ENCODE results near the gene LRMDA.

The LRMDA gene

GRCh38 chr10:75477680-75478079 lies 46.3 kb downstream of the LRMDA start:
- no peak for DNase-seq

- DNase-seq, result no peak
Observed at GRCh38 chr10:75480374-75480773, 49.0 kb downstream of the LRMDA start.

DNA sequence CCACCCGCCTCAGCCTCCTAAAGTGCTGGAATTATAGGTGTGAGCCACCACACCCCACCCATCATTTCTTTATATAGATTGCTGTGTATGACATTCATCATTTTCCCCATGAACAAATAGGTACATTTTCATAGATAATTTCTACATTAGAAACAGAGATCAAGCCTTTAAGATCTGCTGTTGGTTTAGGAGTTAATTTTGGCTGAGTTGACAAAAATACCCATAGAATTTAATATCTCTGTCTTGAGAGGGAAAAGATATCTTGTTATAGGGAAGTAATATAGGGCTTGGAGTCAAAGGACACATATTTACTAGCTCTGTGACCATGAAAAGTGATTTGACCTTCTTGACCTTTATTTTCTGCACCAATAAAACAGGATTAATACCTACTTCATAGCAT lies 51.8 kb downstream of the LRMDA start:
- DNase-seq, result no peak

DNA sequence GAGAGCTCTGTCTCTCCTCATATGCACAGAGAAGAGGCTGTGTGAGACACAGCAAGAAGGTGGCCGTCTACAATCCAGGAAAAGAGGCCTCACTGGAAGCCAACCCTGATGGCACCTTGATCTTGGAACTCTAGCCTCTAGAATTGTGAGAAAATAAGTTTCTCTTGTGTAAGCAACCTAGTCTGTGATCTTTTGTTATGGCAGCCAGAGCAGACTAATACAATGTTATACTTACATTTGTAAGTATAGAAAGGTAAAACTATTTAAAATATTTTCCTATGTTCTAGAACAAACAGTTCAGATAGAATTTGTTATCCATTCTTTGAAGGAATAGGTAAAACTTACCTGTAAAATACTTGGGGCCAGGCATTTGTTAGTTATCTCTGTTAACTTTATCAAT lies 53.3 kb downstream of the LRMDA start:
- DNase-seq, result no peak

DNA sequence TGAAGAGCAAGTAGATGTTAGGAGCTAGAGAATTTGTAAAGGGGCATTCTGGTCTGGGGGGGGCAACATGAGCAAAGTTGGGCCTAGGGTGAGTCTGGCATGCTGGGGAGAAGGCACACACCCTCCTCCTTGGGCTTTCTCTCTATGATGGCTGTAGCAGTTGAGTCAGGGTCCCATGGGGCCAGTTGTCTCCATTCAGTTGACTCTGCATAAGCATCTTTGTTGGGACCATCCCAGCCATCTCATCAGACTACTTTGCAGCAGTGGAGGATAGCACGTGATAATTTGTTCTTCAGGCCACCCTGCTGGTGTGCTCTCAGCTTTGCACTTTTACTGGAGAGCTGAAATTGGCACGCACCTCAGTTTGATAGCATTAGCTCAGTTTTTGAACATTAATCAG lies 55.2 kb downstream of the LRMDA start:
- DNase-seq, result no peak

DNA sequence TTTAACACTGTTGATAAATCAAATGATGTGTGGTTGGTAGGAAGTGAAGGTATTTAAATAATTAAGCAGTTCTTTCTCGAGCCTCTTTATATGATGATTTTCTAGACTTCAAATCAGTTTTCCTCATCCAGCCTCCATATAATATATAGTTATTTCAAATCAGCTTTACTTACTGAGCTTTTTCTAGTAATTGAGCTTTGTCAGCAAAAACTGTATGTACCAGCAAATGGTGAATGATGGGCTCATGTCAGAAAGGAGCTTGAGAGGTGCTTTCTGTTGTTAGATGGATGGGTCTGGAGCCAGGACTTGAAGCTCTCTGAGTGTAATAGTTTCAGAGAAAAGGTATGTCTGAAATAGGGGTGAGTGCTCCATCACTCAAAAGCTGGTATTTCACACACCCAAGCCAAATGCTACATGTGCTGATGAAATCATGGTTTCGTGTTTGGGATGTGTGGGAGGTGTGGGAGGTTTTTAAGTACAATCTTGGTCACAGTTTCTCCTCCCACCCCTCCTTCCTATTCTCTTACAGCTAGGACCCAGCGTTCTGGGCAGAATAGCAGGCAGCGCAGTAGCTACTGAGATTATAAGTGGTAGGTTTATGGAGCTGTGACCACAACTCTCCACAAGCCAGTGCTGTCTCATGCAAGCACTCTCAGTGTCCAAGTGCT lies 55.8 kb downstream of the LRMDA start:
- DNase-seq, result no peak

GRCh38 chr10:75487755-75488125 lies 56.3 kb downstream of the LRMDA start:
- DNase-seq, result no peak

DNA sequence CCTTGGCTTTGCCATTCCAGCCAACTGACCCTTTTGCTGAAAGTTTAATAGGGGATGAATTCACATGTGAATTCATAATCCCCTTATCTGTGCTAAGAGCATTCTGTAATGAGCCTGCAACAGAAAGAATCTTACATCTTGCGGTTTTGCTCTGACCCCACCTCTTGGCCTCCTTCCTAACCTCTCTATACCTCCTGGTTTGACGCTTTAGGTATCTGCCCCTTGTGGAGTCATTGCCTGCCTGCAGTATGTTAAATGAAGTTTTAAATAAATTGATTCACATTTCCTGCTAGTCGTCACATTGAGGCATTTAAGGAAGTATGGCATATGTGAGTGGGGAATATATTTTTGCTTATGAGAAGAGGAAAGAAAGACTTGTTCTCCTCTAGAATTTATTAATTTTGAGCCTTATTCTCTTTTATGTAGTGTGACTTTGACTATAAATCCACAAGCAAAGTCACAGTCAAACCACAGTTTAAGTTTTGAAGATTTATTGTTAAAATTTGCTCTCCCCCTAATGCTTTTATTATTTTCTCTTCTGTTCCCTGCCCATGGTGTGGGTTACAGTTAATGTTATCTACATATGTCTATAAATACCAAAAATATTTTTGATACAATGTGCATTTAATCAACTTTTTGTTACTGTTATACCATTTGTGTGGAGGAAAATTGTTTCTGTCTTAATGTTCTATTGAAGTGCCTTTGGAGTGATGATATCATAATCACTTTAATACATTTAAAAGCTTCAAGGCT lies 60.9 kb downstream of the LRMDA start:
- no peak for DNase-seq

- no peak for DNase-seq
Observed at GRCh38 chr10:75493464-75493863, 62.0 kb downstream of the LRMDA start.

DNA sequence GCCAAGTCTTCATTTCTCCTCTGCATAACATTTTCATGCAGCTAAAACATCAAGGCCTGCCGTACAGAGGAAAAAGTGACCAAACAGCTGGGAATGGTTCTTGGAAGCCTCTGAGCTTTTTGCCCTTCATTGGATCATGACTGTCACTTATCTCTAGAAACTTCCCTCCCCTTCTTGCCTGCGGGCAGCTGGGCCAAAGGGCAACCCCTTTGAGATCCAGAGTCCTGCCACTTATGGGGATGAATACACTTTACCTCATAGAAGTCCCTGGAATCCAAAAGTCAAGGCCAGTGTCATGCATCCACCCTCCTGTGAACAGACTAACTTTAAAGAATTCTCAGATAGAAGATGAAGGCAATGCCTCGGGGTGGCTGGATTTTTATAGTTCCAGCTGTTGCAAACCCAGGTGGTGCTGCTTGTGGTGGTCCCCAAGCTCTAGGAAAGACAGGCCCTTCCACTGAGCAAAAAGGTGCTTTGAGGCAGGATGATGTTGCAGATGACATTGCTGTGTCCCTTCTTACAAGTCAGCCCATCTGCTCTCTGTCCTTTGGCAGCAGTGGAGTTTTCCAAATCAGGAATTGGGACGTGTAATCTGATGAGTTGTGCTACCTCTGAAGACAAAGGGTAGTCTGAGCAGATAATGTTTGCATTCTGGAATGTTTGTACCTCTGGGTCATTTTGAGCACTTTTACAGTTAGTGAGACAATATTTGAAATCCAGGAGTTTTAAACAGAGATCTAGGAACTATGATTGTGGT lies 64.2 kb downstream of the LRMDA start:
- no peak for DNase-seq

GRCh38 chr10:75496191-75496567 lies 64.8 kb downstream of the LRMDA start:
- DNase-seq, result no peak

DNA sequence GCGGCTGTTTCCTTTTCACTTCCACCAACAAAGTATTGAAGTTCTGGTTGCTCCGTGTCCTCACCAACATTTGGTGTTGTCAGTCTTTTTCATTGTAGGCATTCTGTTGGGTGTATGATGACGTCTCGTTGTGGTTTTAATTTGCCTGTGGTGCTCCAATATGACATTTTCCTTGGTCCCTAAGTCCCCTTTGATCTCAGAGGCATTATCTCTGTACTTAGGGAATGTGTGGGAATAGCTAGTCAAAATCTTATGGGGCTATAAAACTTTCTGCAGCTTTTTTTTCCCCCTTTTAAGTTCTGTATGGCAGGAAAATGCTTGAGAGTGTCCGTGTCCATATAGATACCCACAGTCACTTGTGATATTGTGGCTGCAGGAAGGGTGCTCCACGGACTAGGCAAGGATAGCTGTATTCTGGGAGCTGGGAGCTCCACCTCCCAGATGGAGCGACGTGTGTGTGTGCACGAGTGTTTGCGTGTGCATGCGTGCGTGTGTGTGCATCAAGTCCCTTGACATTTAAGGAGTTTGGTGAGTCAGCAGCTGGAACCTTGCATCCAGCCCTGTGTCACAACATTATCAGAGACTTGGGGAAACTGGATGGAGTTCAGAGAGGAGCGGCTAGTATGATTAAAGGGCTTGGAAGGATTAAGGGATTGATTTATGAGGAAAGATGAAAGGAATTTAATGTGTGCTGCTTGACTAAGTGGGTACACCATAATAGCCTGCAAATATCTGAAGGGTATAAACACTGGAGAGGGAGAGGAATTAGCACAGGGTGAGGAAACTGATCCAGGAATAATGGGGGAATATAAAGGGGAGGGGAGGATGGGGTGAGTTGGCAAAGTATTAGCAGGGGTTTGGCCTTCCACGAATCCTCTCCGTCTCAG lies 66.8 kb downstream of the LRMDA start:
- DNase-seq, result no peak

GRCh38 chr10:75498884-75499350 lies 67.5 kb downstream of the LRMDA start:
- no peak for DNase-seq

GRCh38 chr10:75499556-75500160 lies 68.2 kb downstream of the LRMDA start:
- DNase-seq, result no peak

DNA sequence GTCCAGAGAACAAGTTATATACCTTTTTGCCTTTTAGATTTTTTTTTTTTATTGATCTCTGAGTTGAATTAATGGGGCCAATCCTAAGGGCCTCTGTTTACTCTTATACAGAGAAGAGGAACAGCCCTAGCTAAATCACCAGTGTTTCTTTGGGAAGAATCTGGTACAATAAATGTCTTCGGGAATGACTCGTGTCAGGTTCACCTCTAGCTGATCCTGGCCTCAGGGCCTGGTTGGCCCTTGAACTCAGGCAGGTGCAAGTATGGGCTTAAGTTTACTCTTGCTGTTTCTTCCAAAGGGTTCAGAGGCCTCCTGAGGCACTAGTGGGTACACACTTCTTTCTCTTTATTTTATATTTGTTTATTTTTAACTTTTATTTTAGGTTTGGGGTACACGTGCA lies 71.0 kb downstream of the LRMDA start:
- no peak for DNase-seq

GRCh38 chr10:75502838-75503237 lies 71.4 kb downstream of the LRMDA start:
- DNase-seq, result no peak

DNA sequence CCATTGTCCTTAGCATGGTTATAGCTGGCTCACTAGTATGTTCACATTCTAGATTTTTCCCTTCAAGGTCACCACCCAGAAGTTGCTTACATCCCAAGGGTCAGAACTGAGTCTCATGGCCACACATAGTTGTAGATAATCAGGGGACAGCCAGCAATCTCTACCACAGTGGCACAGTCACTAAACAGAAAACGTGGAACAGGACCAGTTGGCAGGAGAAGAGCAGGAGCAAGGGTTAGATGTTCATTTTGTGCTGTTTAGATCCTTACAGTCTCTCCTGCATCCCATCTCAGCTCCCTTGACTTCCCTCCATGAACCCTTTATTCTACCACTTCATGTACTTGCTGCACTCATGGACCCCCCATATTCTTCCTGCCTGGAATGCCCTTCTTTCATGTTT lies 73.9 kb downstream of the LRMDA start:
- DNase-seq, result no peak

- DNase-seq, result no peak
Observed at GRCh38 chr10:75505840-75506506, 74.5 kb downstream of the LRMDA start.

DNA sequence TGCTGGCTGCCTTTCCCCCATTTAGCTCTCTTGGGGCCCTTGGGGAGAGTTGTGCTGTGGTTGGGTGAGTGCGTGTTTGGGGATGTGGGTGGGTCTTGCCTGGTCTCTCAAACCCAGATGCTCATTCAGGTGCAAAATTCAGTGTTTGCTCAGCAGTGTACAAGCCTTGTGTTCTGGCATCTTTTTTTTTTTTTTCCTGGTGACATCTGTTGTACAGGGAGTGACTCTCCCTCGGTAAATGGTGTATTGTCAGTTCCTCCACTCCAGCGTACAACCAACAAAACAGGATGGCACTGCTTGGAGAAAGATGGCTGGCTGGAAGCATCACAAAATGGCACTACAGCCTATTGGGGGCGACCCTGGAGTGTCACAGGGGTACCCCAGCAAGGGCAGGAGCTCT lies 75.5 kb downstream of the LRMDA start:
- no peak for DNase-seq

GRCh38 chr10:75507469-75507868 lies 76.0 kb downstream of the LRMDA start:
- DNase-seq, result no peak

GRCh38 chr10:75508239-75508813 lies 76.9 kb downstream of the LRMDA start:
- peak in 1 of 2 experiments; percentile 42 for DNase-seq

All from NCI-H446 (cell line).